ENCODE results near the gene TVP23C. TPM values are rescaled to one million over a fixed set of nuclear protein-coding genes. Genes with fewer than 3 reads are reported as not detected.
A peak's percentile ranks its signal among the peaks of the same experiment; 100 is the strongest.
"Not testable (repeated sequence)": the region's sequence is repeated elsewhere in the genome, so short reads cannot be mapped to it uniquely, and the experiment has no call there.

The TVP23C gene
- total RNA-seq, 1 donor from 2014 or later, result 8.9 TPM

- Mint-ChIP-seq H3K9me3 (no peaks in the 10 kb centered on the region), H3K27ac (no peak overlapping the region), H3K4me3 (no peak overlapping the region), H3K4me1 (ENCODE audit: low read depth) (no peaks in the 10 kb centered on the region), H3K27me3 (ENCODE audit: insufficient read depth) (no peaks in the 10 kb centered on the region), H3K36me3 (ENCODE audit: low read depth) (peaks cover 20% of the 10 kb centered on the region)
- DNase-seq (ENCODE audit: low spot score), result no peak
- intact Hi-C loops (cut with micrococcal nuclease), result no loop called here
Observed at GRCh38 chr17:15513856-15514459, 49.3 kb downstream of the TVP23C start.

- H3K9me3 Mint-ChIP-seq, result no peaks in the 10 kb centered on the region
- no peak for DNase-seq (ENCODE audit: low spot score)
- H3K4me1 Mint-ChIP-seq (ENCODE audit: low read depth), result no peaks in the 10 kb centered on the region
- H3K4me3 Mint-ChIP-seq, result no peak overlapping the region
- H3K27ac Mint-ChIP-seq, result no peak overlapping the region
- intact Hi-C loops (cut with micrococcal nuclease), result no loop called here
- no peaks in the 10 kb centered on the region for H3K27me3 Mint-ChIP-seq (ENCODE audit: insufficient read depth)
- peaks cover 20% of the 10 kb centered on the region for H3K36me3 Mint-ChIP-seq (ENCODE audit: low read depth)
Observed at GRCh38 chr17:15513058-15513791, 50.1 kb downstream of the TVP23C start.

- no peak overlapping the region for H3K27ac Mint-ChIP-seq
- H3K4me3 Mint-ChIP-seq, result no peak overlapping the region
- H3K9me3 Mint-ChIP-seq, result no peaks in the 10 kb centered on the region
- no peak for DNase-seq (ENCODE audit: low spot score)
- no peaks in the 10 kb centered on the region for H3K27me3 Mint-ChIP-seq (ENCODE audit: insufficient read depth)
- peaks cover 17% of the 10 kb centered on the region for H3K36me3 Mint-ChIP-seq (ENCODE audit: low read depth)
- intact Hi-C loops (cut with micrococcal nuclease), result no loop called here
- H3K4me1 Mint-ChIP-seq (ENCODE audit: low read depth), result no peaks in the 10 kb centered on the region
Observed at GRCh38 chr17:15512071-15512709, 51.1 kb downstream of the TVP23C start.

GRCh38 chr17:15511142-15511541 is 52.1 kb downstream of the TVP23C start:
- intact Hi-C loops (cut with micrococcal nuclease), result no loop called here
- DNase-seq (ENCODE audit: low spot score), result no peak
- H3K4me3 Mint-ChIP-seq, result no peak overlapping the region
- H3K36me3 Mint-ChIP-seq (ENCODE audit: low read depth), result peaks cover 21% of the 10 kb centered on the region
- H3K27me3 Mint-ChIP-seq (ENCODE audit: insufficient read depth), result no peaks in the 10 kb centered on the region
- no peak overlapping the region for H3K27ac Mint-ChIP-seq
- no peaks in the 10 kb centered on the region for H3K4me1 Mint-ChIP-seq (ENCODE audit: low read depth)
- H3K9me3 Mint-ChIP-seq, result no peaks in the 10 kb centered on the region

GRCh38 chr17:15510361-15510760 is 52.9 kb downstream of the TVP23C start:
- no peaks in the 10 kb centered on the region for H3K9me3 Mint-ChIP-seq
- H3K4me1 Mint-ChIP-seq (ENCODE audit: low read depth), result no peaks in the 10 kb centered on the region
- H3K27ac Mint-ChIP-seq, result no peak overlapping the region
- H3K4me3 Mint-ChIP-seq, result no peak overlapping the region
- intact Hi-C loops (cut with micrococcal nuclease), result no loop called here
- H3K27me3 Mint-ChIP-seq (ENCODE audit: insufficient read depth), result no peaks in the 10 kb centered on the region
- peaks cover 14% of the 10 kb centered on the region for H3K36me3 Mint-ChIP-seq (ENCODE audit: low read depth)
- no peak for DNase-seq (ENCODE audit: low spot score)

GRCh38 chr17:15509095-15509494 is 54.2 kb downstream of the TVP23C start:
- H3K4me3 Mint-ChIP-seq, result no peak overlapping the region
- no peak for DNase-seq (ENCODE audit: low spot score)
- intact Hi-C loops (cut with micrococcal nuclease), result no loop called here
- H3K27me3 Mint-ChIP-seq (ENCODE audit: insufficient read depth), result no peaks in the 10 kb centered on the region
- no peak overlapping the region for H3K27ac Mint-ChIP-seq
- peaks cover 13% of the 10 kb centered on the region for H3K36me3 Mint-ChIP-seq (ENCODE audit: low read depth)
- no peaks in the 10 kb centered on the region for H3K9me3 Mint-ChIP-seq
- no peaks in the 10 kb centered on the region for H3K4me1 Mint-ChIP-seq (ENCODE audit: low read depth)

GRCh38 chr17:15508466-15508865 is 54.8 kb downstream of the TVP23C start:
- Mint-ChIP-seq H3K4me1 (ENCODE audit: low read depth) (no peaks in the 10 kb centered on the region), H3K36me3 (ENCODE audit: low read depth) (peaks cover 13% of the 10 kb centered on the region), H3K27ac (no peak overlapping the region), H3K4me3 (no peak overlapping the region), H3K9me3 (no peaks in the 10 kb centered on the region), H3K27me3 (ENCODE audit: insufficient read depth) (no peaks in the 10 kb centered on the region)
- DNase-seq (ENCODE audit: low spot score), result no peak
- intact Hi-C loops (cut with micrococcal nuclease), result no loop called here

GRCh38 chr17:15507896-15508295 is 55.4 kb downstream of the TVP23C start:
- Mint-ChIP-seq H3K27me3 (ENCODE audit: insufficient read depth) (no peaks in the 10 kb centered on the region), H3K27ac (no peak overlapping the region), H3K9me3 (no peaks in the 10 kb centered on the region), H3K36me3 (ENCODE audit: low read depth) (peaks cover 13% of the 10 kb centered on the region), H3K4me1 (ENCODE audit: low read depth) (peaks cover 2% of the 10 kb centered on the region), H3K4me3 (no peak overlapping the region)
- DNase-seq (ENCODE audit: low spot score), result no peak
- intact Hi-C loops (cut with micrococcal nuclease), result no loop called here

GRCh38 chr17:15507001-15507400 is 56.3 kb downstream of the TVP23C start:
- H3K27ac Mint-ChIP-seq, result no peak overlapping the region
- H3K36me3 Mint-ChIP-seq (ENCODE audit: low read depth), result peaks cover 13% of the 10 kb centered on the region
- no peaks in the 10 kb centered on the region for H3K27me3 Mint-ChIP-seq (ENCODE audit: insufficient read depth)
- H3K4me1 Mint-ChIP-seq (ENCODE audit: low read depth), result peaks cover 7% of the 10 kb centered on the region
- H3K4me3 Mint-ChIP-seq, result no peak overlapping the region
- DNase-seq (ENCODE audit: low spot score), result no peak
- no peaks in the 10 kb centered on the region for H3K9me3 Mint-ChIP-seq
- intact Hi-C loops (cut with micrococcal nuclease), result no loop called here

- H3K27ac Mint-ChIP-seq; intact Hi-C loops (cut with micrococcal nuclease); H3K4me3 Mint-ChIP-seq; DNase-seq (ENCODE audit: low spot score); H3K27me3 Mint-ChIP-seq (ENCODE audit: insufficient read depth); H3K4me1 Mint-ChIP-seq (ENCODE audit: low read depth); H3K9me3 Mint-ChIP-seq: not testable (repeated sequence)
- peaks cover 16% of the 10 kb centered on the region for H3K36me3 Mint-ChIP-seq (ENCODE audit: low read depth)
Observed at GRCh38 chr17:15505708-15506107, 57.6 kb downstream of the TVP23C start.

- intact Hi-C loops (cut with micrococcal nuclease), result loop anchor here (1.0 kb wide), 1 partner anchor 246 kb away; no protein-coding TSS in a partner anchor
- Mint-ChIP-seq H3K27me3 (ENCODE audit: insufficient read depth) (no peaks in the 10 kb centered on the region), H3K4me1 (ENCODE audit: low read depth) (peaks cover 7% of the 10 kb centered on the region), H3K36me3 (ENCODE audit: low read depth) (peaks cover 13% of the 10 kb centered on the region), H3K4me3 (no peak overlapping the region), H3K9me3 (no peaks in the 10 kb centered on the region), H3K27ac (no peak overlapping the region)
- no peak for DNase-seq (ENCODE audit: low spot score)
Observed at GRCh38 chr17:15503731-15504130, 59.6 kb downstream of the TVP23C start.

- Mint-ChIP-seq H3K4me1 (ENCODE audit: low read depth) (peaks cover 7% of the 10 kb centered on the region), H3K9me3 (no peaks in the 10 kb centered on the region), H3K36me3 (ENCODE audit: low read depth) (peaks cover 13% of the 10 kb centered on the region), H3K4me3 (no peak overlapping the region), H3K27me3 (ENCODE audit: insufficient read depth) (no peaks in the 10 kb centered on the region), H3K27ac (no peak overlapping the region)
- intact Hi-C loops (cut with micrococcal nuclease), result loop anchor here (1.0 kb wide), 1 partner anchor 245 kb away; no protein-coding TSS in a partner anchor
- DNase-seq (ENCODE audit: low spot score), result peak; percentile 45
Observed at GRCh38 chr17:15502369-15503112, 60.7 kb downstream of the TVP23C start.

GRCh38 chr17:15501793-15502192 is 61.5 kb downstream of the TVP23C start:
- H3K27ac Mint-ChIP-seq, result no peak overlapping the region
- DNase-seq (ENCODE audit: low spot score), result no peak
- H3K4me1 Mint-ChIP-seq (ENCODE audit: low read depth), result peaks cover 7% of the 10 kb centered on the region
- no peaks in the 10 kb centered on the region for H3K9me3 Mint-ChIP-seq
- peaks cover 14% of the 10 kb centered on the region for H3K36me3 Mint-ChIP-seq (ENCODE audit: low read depth)
- H3K27me3 Mint-ChIP-seq (ENCODE audit: insufficient read depth), result no peaks in the 10 kb centered on the region
- H3K4me3 Mint-ChIP-seq, result no peak overlapping the region
- intact Hi-C loops (cut with micrococcal nuclease), result no loop called here

Measured in activated T-helper 1 cell treated with anti-CD3 and anti-CD28 coated beads, Interleukin-12 subunit alpha, Interleukin-12 subunit beta, Interleukin-2, Interleukin-4 antibody, amounts not matched to agents 30 ng/mL and 10 ng/mL and 1 ng/mL, durations not matched to agents 14 hours and 24 hours and 36 hours (primary cell).